NB4 (cell line): Measurements from ENCODE around the gene ZBTB44.

ENCODE experiments used
- MYC ChIP-seq: IDR thresholded peaks from 2 replicates; pipeline ENCODE4 v1.6.1; 2011; ENCODE audit warnings: low read depth, low read length
- POLR2A ChIP-seq: IDR thresholded peaks from 2 replicates; pipeline ENCODE4 v1.6.1; 2011; ENCODE audit warnings: mild to moderate bottlenecking; ENCODE audit not compliant: insufficient read length; ENCODE audit errors: extremely low read depth
- TF ChIP-seq, protein P1 (sequence below): IDR thresholded peaks from one replicate; pipeline ENCODE4 v1.5.1; 2012; ENCODE audit warnings: low read depth, low read length

DNA sequence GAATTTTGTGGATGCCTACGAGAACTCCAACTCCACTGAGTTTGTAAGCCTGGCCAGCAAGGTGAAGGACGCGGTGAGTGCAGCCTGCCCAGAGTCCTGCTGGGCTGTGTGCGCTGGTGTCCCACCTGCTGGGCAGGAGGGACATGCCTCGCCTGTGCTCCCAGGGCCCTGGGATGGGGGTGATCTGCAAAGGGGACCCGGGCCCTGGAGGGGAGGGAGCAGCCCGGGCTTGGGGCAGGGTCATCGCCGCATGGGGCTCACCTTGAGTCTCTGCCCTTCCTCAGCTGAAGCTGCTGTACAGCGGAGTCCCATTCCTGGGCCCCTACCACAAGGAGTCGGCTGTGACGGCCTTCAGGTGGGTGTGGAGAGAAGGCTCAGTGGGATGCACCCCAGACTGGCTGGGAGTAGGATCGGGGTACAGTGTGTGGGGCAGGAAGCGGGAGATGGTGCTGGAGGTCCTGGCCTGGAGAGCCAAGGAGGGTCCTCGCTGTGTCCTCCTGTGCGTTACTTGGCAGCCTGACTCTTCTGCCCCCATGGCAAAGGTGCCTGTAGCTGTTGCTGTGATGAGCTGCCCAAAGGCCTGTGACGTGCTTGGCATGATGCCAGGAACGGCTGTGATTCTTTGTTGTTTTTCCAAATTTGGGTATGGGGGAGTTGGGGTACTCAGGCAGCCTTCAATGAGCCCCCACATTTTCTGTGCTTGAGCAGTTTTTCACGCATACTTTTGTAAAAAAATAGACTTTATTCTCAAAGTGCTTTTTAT lies 126.0 kb downstream of the ZBTB44 start:
- no peak for TF ChIP-seq POLR2A
- TF ChIP-seq, protein P1, sequence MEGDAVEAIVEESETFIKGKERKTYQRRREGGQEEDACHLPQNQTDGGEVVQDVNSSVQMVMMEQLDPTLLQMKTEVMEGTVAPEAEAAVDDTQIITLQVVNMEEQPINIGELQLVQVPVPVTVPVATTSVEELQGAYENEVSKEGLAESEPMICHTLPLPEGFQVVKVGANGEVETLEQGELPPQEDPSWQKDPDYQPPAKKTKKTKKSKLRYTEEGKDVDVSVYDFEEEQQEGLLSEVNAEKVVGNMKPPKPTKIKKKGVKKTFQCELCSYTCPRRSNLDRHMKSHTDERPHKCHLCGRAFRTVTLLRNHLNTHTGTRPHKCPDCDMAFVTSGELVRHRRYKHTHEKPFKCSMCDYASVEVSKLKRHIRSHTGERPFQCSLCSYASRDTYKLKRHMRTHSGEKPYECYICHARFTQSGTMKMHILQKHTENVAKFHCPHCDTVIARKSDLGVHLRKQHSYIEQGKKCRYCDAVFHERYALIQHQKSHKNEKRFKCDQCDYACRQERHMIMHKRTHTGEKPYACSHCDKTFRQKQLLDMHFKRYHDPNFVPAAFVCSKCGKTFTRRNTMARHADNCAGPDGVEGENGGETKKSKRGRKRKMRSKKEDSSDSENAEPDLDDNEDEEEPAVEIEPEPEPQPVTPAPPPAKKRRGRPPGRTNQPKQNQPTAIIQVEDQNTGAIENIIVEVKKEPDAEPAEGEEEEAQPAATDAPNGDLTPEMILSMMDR = no peak
- TF ChIP-seq MYC = no peak
